HG02938 (cell line): ENCODE measurements around the gene FNDC3A.
A peak's percentile ranks its signal among the peaks of the same experiment; 100 is the strongest.
"Not testable (repeated sequence)": the region's sequence is repeated elsewhere in the genome, so short reads cannot be mapped to it uniquely, and the experiment has no call there.

Experiments used
- ATAC-seq: cut with Tn5 transposase; IDR thresholded peaks from one replicate; pipeline ENCODE4 v1.9.1; 2021; ENCODE audit warnings: mild to moderate bottlenecking, moderate library complexity; ENCODE audit not compliant: unreplicated experiment

Gene FNDC3A

GRCh38 chr13:49071341-49071937, 95.7 kb downstream of the FNDC3A start:
- no peak for ATAC-seq

DNA sequence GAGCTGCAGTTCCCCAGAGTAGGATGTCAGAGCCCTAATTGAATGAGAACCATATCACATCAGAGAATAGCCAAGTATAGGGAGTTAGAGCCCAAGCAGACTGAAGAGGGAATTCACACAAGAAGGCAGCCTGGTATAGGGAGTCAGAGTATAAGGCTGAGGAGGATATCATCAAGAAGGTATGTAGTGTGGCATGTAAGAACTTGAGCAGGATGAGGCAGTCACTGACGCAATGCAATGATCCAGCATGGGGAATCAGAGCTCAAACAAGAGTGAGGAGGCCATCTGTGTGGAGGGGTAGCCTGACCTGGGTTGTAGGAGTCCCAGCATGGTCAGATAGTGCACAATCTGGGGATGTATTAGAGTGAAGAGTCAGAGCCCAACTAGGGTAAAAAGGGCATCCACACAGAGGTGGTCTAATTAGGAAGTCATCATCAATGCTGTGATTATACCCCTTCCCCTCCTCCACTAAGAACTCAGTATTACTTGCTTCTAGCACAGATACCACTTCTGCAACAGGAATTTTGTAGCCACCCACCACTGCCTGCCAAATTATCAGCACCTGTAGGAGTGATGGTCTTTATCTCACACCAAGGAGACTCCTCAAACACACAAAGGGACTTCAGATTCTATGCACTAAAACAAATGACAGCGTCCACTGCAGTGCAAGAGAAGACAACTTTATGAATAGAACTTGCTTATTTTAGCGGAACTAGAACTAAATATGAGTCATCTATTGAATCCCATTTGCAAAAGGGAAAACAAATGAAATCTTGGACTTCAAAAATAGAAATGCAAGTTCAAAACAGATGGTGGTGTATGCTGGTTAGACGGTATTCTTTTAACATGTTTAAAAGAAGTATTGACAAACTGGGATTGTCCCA, 107.2 kb downstream of the FNDC3A start:
- peak; percentile 86 for ATAC-seq

GRCh38 chr13:49084961-49085360, 109.2 kb downstream of the FNDC3A start:
- ATAC-seq = no peak

DNA sequence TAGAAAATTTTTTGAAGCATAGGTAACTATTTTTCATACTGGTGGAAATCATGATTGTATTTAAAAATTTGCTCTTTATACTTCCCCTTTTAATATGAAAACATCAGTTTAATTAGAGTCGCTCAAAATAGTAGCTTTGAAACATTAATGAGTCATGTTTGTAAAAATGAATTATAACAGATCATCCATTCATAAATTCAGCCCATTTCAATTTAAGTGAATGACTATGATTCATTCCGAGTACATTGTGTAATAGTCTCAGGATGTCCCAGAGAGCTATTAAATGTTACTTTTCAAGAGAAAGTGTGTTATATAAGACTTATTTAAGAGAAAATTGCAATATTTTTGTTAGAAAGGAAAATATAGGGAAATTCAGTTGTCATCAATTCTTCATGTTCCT, 111.0 kb downstream of the FNDC3A start:
- ATAC-seq = no peak

DNA sequence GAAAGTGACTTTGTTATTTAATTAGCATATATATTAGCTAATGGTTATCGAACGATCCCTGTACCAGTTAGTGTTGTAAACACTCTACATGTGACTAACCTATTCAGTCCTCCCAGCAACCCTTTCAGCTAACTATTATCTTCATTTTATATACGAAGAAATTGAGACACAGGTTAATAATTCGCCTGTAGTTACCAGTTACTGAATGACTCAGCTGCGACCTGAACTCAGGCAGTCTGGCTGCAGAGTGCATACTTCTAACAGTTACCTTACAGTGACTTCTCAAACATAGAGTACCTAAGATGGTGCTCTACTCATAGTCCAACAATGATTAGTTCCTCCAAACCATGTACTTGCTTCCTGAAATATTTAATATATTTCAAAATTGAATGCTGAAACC, 117.7 kb downstream of the FNDC3A start:
- no peak for ATAC-seq

DNA sequence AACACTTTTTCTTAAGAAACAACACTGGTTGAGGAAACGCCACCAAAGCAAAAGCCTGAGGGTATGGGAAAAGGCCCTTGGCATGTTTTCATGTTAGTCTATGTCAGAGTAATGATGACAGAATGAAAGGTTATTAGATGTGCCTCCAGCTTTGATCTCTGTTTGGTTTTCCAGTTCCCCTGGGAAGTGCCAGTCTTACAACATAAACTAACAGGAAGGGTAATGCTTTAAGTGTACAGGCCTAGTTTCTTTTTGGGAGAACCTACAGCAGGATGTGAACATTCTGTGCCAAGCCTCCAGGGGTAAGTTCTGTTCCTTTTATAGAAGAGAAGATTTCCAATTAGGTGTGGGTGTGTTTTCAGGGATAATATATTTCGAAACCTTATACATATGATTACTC, 121.7 kb downstream of the FNDC3A start:
- ATAC-seq = no peak

DNA sequence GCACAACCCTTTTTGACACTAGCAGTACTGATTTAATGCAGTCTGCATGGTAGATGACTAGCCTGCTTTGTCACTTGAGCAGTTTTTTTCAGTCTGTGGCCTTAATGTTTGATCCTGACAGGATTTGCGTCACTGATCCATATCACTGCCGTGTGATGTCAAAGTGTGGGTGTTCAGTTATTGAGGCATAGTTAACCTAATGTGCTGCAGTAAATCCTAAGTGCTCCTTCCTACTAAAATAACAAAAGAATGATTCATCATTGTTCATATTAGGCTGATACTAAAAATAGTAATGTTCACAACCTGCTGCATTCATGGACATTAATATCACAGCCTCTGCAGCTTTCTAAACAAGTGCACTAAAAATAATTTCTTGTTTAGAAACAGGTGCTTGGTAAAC, 122.5 kb downstream of the FNDC3A start:
- ATAC-seq = no peak

GRCh38 chr13:49098771-49099512, 123.2 kb downstream of the FNDC3A start:
- no peak for ATAC-seq

- no peak for ATAC-seq
Measured at GRCh38 chr13:49099513-49099877, 123.8 kb downstream of the FNDC3A start.

- no peak for ATAC-seq
Measured at GRCh38 chr13:49100637-49101570, 125.2 kb downstream of the FNDC3A start.

DNA sequence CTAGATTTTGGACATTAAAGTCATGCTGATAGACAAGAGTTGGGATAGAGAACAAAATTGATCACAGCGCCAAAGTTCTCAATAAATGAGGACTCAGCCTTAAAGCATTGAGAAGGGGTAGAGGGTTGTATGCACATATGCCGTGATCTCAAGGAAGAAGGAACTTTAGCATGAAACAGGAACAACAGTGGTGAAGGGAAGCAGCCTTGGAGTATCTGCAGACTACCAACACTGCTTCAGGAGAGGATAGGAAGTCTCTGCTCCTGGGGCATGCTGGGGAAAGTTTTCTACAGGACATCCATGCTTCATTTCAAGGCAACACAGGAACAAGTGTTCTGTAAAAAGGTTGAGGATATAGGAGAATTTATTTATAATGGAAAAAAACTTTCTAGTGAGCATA, 132.5 kb downstream of the FNDC3A start:
- no peak for ATAC-seq

DNA sequence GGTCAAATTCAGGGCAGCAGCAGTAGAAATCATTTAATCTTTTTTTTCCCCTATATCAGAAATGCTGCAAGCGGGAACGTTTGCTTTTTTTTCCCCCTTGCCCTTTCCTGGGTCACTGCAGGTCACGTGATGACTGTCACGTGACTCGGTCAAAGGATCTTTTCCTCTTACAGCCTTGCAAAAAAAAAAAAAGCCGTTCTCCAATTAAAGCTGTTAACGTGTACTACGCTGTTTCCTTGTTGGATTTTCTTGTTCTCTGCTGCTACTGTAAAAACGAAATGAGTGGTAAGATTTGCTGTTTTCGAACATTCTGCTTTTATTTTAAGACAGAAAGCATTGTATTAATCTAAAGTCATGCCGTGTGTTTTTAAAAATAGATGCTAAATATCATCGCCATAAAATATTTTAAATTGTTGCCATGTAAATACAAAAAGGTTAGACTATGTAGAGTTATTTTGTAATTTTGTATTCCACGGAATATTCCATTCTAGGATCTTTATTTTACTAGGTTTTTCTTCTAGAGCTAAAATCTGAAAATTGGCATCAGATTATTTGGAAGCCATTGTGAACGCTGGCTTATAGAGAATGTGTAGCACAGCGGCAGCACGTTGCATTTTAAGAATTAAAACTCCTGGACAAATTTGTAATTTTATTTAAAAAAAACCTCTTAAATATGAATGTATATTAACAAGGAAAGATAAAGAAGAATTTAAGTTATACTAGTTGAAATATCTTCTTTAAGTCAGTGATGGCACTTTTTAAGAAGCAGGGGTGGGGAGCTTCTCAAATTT, 134.6 kb downstream of the FNDC3A start:
- ATAC-seq = peak; percentile 57

GRCh38 chr13:49110913-49111170, 135.1 kb downstream of the FNDC3A start:
- no peak for ATAC-seq

DNA sequence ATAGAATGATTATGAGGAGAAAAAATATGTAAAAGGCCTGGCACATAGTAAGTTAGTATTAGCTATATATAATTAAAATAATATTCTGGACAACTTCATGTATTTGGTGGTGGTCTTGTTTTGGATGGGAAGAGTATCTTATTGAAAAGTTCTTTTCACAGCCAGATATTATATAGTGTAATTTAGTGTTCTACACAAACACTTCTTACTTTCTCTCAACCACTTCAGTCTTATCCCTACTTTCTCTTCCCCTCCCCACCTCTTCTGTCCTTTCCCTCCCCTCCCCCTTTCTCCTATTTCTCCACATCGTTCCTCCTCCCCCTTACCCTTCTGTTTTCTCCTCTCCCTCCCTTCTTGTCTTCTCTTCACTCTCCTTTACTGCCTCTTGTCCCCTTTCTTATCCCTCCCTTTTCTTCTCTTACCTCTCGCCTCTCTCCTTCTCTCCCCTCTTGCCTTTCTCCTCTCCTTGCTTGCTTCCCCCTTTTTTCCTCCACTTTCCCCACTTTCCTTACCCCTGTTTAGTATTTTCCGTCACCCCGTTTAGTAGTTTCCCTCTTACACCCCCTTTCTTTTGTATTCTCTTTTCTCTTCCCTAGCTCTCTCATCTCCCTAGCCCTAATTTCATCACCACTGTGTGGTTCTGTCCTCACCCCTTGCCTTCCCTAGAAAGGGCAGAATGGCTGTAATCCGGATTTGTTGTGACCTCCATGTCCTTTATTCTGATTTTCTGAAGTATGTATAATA, 137.2 kb downstream of the FNDC3A start:
- no peak for ATAC-seq

DNA sequence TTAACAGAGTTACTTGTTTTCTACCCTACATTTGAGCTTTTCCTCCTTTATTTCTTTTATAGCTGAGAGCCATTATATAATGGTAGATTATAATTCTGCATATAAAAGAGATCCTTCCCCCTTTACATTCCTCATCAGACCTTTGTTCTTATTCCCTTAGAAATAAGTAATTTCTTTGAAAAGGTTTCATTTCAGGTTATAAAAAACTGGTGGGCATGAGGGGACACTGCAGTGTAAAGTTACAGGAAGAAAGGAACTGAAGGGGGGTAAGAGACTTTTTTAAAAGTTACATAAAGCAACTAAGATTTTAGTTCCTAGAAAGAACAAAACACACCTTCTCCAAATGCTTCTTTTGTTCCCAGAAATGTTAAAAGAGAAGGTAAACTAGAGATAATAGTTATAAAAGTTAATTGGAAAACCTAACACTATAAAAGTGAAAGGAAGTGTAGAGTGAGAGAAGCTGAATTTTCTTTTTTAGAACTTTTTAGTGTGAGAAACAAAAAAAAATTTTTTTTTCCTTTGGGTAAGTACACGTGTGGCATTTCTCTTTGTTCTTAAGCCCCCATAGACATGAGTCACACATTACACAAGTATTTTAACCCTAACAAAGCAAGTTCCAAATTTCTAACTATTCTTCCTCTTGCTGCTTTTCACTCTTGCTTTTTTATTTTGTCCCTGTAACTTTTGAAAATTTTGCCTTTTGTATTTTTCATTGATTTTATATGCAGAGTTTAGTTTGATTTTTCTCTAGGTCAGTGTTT, 138.0 kb downstream of the FNDC3A start:
- no peak for ATAC-seq

GRCh38 chr13:49116873-49117272, 141.2 kb downstream of the FNDC3A start:
- no peak for ATAC-seq

DNA sequence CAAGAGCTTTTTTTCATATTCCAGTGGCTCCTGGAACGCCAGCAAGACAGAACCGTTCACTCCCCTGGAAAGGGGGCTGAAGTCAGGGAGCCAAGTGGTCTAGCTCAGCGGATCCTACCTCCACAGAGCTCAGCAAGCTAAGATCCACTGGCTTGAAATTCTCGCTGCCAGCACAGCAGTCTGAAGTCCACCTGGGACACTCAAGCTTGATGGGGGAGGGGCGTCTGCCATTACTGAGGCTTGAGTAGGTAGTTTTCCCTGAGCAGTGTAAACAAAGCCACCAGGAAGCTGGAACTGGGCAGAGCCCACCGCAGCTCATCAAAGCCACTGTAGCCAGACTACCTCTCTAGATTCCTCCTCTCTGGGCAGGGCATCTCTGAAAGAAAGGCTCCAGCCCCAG, 142.7 kb downstream of the FNDC3A start:
- ATAC-seq = not testable (repeated sequence)

GRCh38 chr13:49124693-49125304, 149.1 kb downstream of the FNDC3A start:
- no peak for ATAC-seq
